Astrocyte (in vitro differentiated cells and primary cell): ENCODE measurements around the gene CRHR2. TPM values are rescaled to one million over a fixed set of nuclear protein-coding genes. Genes with fewer than 3 reads are reported as not detected.

Source experiments
- DNase-seq: peaks from one replicate; pipeline ENCODE4 v3.0.0-alpha.2; 2010; ENCODE audit warnings: low read depth
- FAIRE-seq: peaks from 2 replicates; lab custom pipeline; 2011; peaks lifted over from hg19 to GRCh38; lab: Jason Lieb, UNC
- H2AFZ ChIP-seq: 2 replicates; pipeline ENCODE4 v1.6.0; 2012; ENCODE audit warnings: low read depth, low read length, inconsistent platforms
- H3K27ac ChIP-seq: 2 replicates; pipeline ENCODE4 v1.5.1; 2011; ENCODE audit warnings: low read depth, low read length, inconsistent platforms
- H3K27me3 ChIP-seq: 2 replicates; pipeline ENCODE4 v1.6.0; 2011; ENCODE audit warnings: low read length, inconsistent platforms; ENCODE audit not compliant: insufficient read depth
- H3K36me3 ChIP-seq: 2 replicates; pipeline ENCODE4 v1.5.1; 2011; ENCODE audit warnings: low read length, inconsistent platforms; ENCODE audit not compliant: insufficient read depth
- H3K4me1 ChIP-seq: 2 replicates; pipeline ENCODE4 v1.5.1; 2011; ENCODE audit warnings: low read length, inconsistent platforms; ENCODE audit not compliant: insufficient read depth
- H3K4me2 ChIP-seq: 2 replicates; pipeline ENCODE4 v1.6.0; 2012; ENCODE audit warnings: low read length, inconsistent platforms
- H3K4me3 ChIP-seq: 2 replicates; pipeline ENCODE4 v1.5.1; 2011; ENCODE audit warnings: low read depth, mild to moderate bottlenecking, low read length, inconsistent platforms; ENCODE audit not compliant: insufficient read depth
- H3K79me2 ChIP-seq: 2 replicates; pipeline ENCODE4 v1.6.0; 2012; ENCODE audit warnings: mild to moderate bottlenecking, low read length, inconsistent platforms; ENCODE audit not compliant: insufficient read depth
- H3K9ac ChIP-seq: 2 replicates; pipeline ENCODE4 v1.6.0; 2012; ENCODE audit warnings: mild to moderate bottlenecking, low read length, inconsistent platforms
- H3K9me3 ChIP-seq: 2 replicates; pipeline ENCODE4 v1.5.1; 2012; ENCODE audit warnings: low read depth, mild to moderate bottlenecking, low read length, inconsistent platforms; ENCODE audit not compliant: insufficient read depth
- H4K20me1 ChIP-seq: 2 replicates; pipeline ENCODE4 v1.6.0; 2012; ENCODE audit warnings: low read length, inconsistent platforms; ENCODE audit not compliant: insufficient read depth
- H3K27ac Mint-ChIP-seq: one replicate; pipeline ENCODE4 v1.8.0; 2021; ENCODE audit warnings: mild to moderate bottlenecking, mixed read lengths; ENCODE audit not compliant: unreplicated experiment
- H3K27me3 Mint-ChIP-seq: one replicate; pipeline ENCODE4 v1.8.0; 2021; ENCODE audit warnings: low read depth, mixed read lengths; ENCODE audit not compliant: unreplicated experiment
- H3K36me3 Mint-ChIP-seq: one replicate; pipeline ENCODE4 v1.8.0; 2021; ENCODE audit warnings: low read depth, mixed read lengths; ENCODE audit not compliant: unreplicated experiment
- H3K4me1 Mint-ChIP-seq: one replicate; pipeline ENCODE4 v1.8.0; 2021; ENCODE audit warnings: low read depth, mixed read lengths; ENCODE audit not compliant: unreplicated experiment
- H3K4me3 Mint-ChIP-seq: one replicate; pipeline ENCODE4 v1.8.0; 2021; ENCODE audit warnings: mild to moderate bottlenecking, moderate library complexity, mixed read lengths; ENCODE audit not compliant: unreplicated experiment
- H3K9me3 Mint-ChIP-seq: one replicate; pipeline ENCODE4 v1.8.0; 2021; ENCODE audit warnings: mild to moderate bottlenecking, mixed read lengths; ENCODE audit not compliant: unreplicated experiment
- EZH2 ChIP-seq: IDR thresholded peaks from 2 replicates; pipeline ENCODE4 v1.6.1; 2012; ENCODE audit warnings: mild to moderate bottlenecking, low read length, inconsistent platforms; ENCODE audit not compliant: insufficient read depth
- total RNA-seq: library from RNA; stranded (reverse); gene quantifications from 2 replicates; pipeline ENCODE4 v1.2.1, GENCODE V29; 2021
- TF ChIP-seq, protein P1 (sequence below): IDR thresholded peaks from 2 replicates; pipeline ENCODE4 v1.5.1; 2011; ENCODE audit warnings: low read depth, mild to moderate bottlenecking, inconsistent platforms, low read length, moderate library complexity; ENCODE audit not compliant: insufficient read depth

The CRHR2 gene
- total RNA-seq, 1 donor from 2014 or later, result not detected

DNA sequence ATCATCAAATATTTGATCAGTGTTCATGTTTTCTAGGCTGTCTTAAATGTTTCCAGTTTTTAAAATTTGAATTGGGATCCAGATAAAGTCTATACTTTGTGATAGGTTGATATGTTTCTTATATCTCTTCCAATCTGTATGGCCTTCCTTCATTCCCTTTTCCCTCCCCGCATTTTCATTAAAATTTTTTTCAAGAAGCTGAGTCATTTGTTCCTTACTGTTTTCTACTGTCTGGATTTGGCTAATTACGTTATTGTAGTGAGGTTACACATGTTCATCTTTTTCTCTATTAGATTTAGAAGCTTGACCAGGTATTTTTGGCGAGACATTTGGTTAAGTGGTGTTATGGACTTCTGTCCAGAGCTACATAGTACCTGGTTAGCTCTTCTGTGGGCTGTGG lies 76.4 kb downstream of the CRHR2 start:
- no peaks in the 10 kb centered on the region for H3K9me3 Mint-ChIP-seq
- peaks cover 62% of the 10 kb centered on the region for H4K20me1 ChIP-seq
- no peak for FAIRE-seq
- peaks cover 48% of the 10 kb centered on the region for H3K36me3 Mint-ChIP-seq
- H3K27me3 Mint-ChIP-seq, result no peaks in the 10 kb centered on the region
- no peaks in the 10 kb centered on the region for H3K27me3 ChIP-seq
- H3K27ac ChIP-seq, result no peak overlapping the region
- H3K9ac ChIP-seq, result no peak overlapping the region
- H3K4me1 ChIP-seq, result no peaks in the 10 kb centered on the region
- TF ChIP-seq, protein P1, sequence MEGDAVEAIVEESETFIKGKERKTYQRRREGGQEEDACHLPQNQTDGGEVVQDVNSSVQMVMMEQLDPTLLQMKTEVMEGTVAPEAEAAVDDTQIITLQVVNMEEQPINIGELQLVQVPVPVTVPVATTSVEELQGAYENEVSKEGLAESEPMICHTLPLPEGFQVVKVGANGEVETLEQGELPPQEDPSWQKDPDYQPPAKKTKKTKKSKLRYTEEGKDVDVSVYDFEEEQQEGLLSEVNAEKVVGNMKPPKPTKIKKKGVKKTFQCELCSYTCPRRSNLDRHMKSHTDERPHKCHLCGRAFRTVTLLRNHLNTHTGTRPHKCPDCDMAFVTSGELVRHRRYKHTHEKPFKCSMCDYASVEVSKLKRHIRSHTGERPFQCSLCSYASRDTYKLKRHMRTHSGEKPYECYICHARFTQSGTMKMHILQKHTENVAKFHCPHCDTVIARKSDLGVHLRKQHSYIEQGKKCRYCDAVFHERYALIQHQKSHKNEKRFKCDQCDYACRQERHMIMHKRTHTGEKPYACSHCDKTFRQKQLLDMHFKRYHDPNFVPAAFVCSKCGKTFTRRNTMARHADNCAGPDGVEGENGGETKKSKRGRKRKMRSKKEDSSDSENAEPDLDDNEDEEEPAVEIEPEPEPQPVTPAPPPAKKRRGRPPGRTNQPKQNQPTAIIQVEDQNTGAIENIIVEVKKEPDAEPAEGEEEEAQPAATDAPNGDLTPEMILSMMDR, result no peak
- no peak for TF ChIP-seq EZH2
- DNase-seq, result no peak
- no peak overlapping the region for H2AFZ ChIP-seq
- no peak overlapping the region for H3K27ac Mint-ChIP-seq
- no peak overlapping the region for H3K4me3 ChIP-seq
- H3K9me3 ChIP-seq, result no peaks in the 10 kb centered on the region
- peaks cover 86% of the 10 kb centered on the region for H3K79me2 ChIP-seq
- H3K36me3 ChIP-seq, result peaks cover 81% of the 10 kb centered on the region
- no peak overlapping the region for H3K4me2 ChIP-seq
- peak overlapping the region; percentile 2 for H3K4me3 Mint-ChIP-seq
- H3K4me1 Mint-ChIP-seq, result peaks cover 34% of the 10 kb centered on the region

DNA sequence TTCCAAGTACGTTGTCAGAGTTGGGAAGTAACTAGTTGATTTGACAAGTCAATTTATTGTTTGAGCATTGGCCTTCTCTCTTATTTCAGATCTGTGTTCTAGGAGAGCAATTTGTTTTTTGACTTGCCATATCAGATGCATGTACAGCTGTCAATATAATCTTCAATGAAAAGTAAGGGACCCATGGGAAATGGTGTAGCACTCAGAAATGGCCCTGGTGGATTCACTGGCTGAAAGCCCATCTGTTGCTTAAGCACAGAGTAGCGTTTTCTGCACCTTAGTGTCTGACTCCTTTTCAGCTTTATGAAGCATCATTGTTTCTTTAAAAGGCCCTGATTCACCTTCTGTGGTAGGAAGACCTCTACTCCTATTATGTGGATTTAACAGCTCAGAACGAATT lies 77.4 kb downstream of the CRHR2 start:
- Histone ChIP-seq H3K36me3 (peaks cover 81% of the 10 kb centered on the region), H3K9ac (no peak overlapping the region), H2AFZ (no peak overlapping the region), H3K27ac (no peak overlapping the region), H3K9me3 (no peaks in the 10 kb centered on the region), H3K4me2 (no peak overlapping the region), H3K79me2 (peaks cover 87% of the 10 kb centered on the region), H3K4me1 (no peaks in the 10 kb centered on the region), H4K20me1 (peaks cover 64% of the 10 kb centered on the region), H3K27me3 (no peaks in the 10 kb centered on the region), H3K4me3 (no peak overlapping the region)
- Mint-ChIP-seq H3K4me3 (no peak overlapping the region), H3K36me3 (peaks cover 52% of the 10 kb centered on the region), H3K9me3 (no peaks in the 10 kb centered on the region), H3K4me1 (peaks cover 35% of the 10 kb centered on the region), H3K27ac (peak overlapping the region; percentile 68), H3K27me3 (no peaks in the 10 kb centered on the region)
- no peak for DNase-seq
- TF ChIP-seq, protein P1, result no peak
- TF ChIP-seq EZH2, result no peak
- no peak for FAIRE-seq

Other genes starting within 250 kb of the CRHR2 start
- 9.3 and 9.7 TPM in 2 replicates for gene NOD1, start 203.7 kb downstream of the CRHR2 start, total RNA-seq
- 27.7 and 29.6 TPM in 2 replicates for gene GGCT, start 177.6 kb downstream of the CRHR2 start, total RNA-seq
- 517 and 564 TPM in 2 replicates for gene GARS1, start 87.6 kb downstream of the CRHR2 start, total RNA-seq
- 0.09 TPM in 1 of 2 replicates, not detected in the other for gene INMT, start 69.7 kb upstream of the CRHR2 start, total RNA-seq
- 3.8 and 4.1 TPM in 2 replicates for gene MINDY4, start 89.0 kb upstream of the CRHR2 start, total RNA-seq
- gene AQP1, start 229.4 kb upstream of the CRHR2 start, total RNA-seq, result 6.7 and 10.0 TPM in 2 replicates